ENCODE measurements around the gene NFASC. TPM values are rescaled to one million over a fixed set of nuclear protein-coding genes. Genes with fewer than 3 reads are reported as not detected.

NFASC gene
- total and polyA plus RNA-seq, 2 donors (not counting 3 experiments of a cell fraction or from before 2014, with no cell fraction given) = not detected

- Histone ChIP-seq H3K27me3 (ENCODE audit: control insufficient read depth in 2 of 2, insufficient read depth in 2 of 2, low read length in 2 of 2) (peaks cover 0 to 2% of the 10 kb centered on the region in 2 experiments), H3K9me3 (replicated peaks; ENCODE audit: control insufficient read depth, insufficient read depth, low read length) (no peaks in the 10 kb centered on the region), H3K27ac (ENCODE audit: insufficient read depth, low read depth, low read length) (peak overlapping the region; percentile 4), H3K36me3 (ENCODE audit: control insufficient read depth in 2 of 2, extremely low read depth in 1 of 2, insufficient read depth in 2 of 2, low read length in 2 of 2) (no peaks in the 10 kb centered on the region), H3K79me2 (ENCODE audit: control insufficient read depth, insufficient read depth, low read length) (no peaks in the 10 kb centered on the region), H2AFZ (ENCODE audit: low read depth, low read length) (no peak overlapping the region), H3K4me3 (replicated peaks in 1 of 3; ENCODE audit: insufficient read depth in 1 of 3, low read depth in 1 of 3, low read length in 3 of 3) (no peak overlapping the region), H3K9me1 (replicated peaks; ENCODE audit: control insufficient read depth, extremely low read depth, insufficient read depth, low read length) (no peaks in the 10 kb centered on the region), H3K4me1 (ENCODE audit: control insufficient read depth, extremely low read depth, insufficient read depth, low read length) (peaks cover 14% of the 10 kb centered on the region), H3K9ac (replicated peaks; ENCODE audit: extremely low read depth, insufficient read depth, low read length) (no peak overlapping the region), H4K20me1 (replicated peaks; ENCODE audit: control insufficient read depth, extremely low read depth, insufficient read depth, low read length) (no peaks in the 10 kb centered on the region), H3K4me2 (ENCODE audit: insufficient read depth, low read length) (no peak overlapping the region)
- peak; percentile 79 for FAIRE-seq
- TF ChIP-seq EZH2 (IDR thresholded peaks at IDR 0.05; ENCODE audit: borderline replicate concordance, low read depth, low read length, severe bottlenecking) (no peak), GATA2 (IDR thresholded peaks at IDR 0.05; ENCODE audit: insufficient read depth, insufficient read length, low read depth, low read length) (peak; percentile 64), JUN (IDR thresholded peaks at IDR 0.05; ENCODE audit: borderline replicate concordance, insufficient read depth, insufficient read length, low read depth) (peak; percentile 55), POLR2A (IDR thresholded peaks at IDR 0.05; ENCODE audit: low read depth, low read length) (no peak), FOS (IDR thresholded peaks at IDR 0.05; ENCODE audit: borderline replicate concordance, insufficient read depth, low read length) (peak; percentile 92), POLR2AphosphoS5 (IDR thresholded peaks at IDR 0.05; ENCODE audit: insufficient read depth, low read depth, low read length) (no peak), CTCF (IDR thresholded peaks at IDR 0.05; ENCODE audit: extremely low read depth in 1 of 2, insufficient read depth in 1 of 2, low read depth in 1 of 2, low read length in 2 of 2) (no peak), MYC (IDR thresholded peaks at IDR 0.05; ENCODE audit: low read depth, low read length) (no peak)
- TF ChIP-seq, protein P1, sequence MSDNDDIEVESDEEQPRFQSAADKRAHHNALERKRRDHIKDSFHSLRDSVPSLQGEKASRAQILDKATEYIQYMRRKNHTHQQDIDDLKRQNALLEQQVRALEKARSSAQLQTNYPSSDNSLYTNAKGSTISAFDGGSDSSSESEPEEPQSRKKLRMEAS (IDR thresholded peaks at IDR 0.05; ENCODE audit: insufficient read depth, insufficient read length) = no peak
- dilution Hi-C loops (cut with MboI; ENCODE audit: extremely low pct_ligation_motif_present, low sequenced_read_pairs) (no loop called here), intact Hi-C loops (cut with micrococcal nuclease) (no loop called here)
- no TSS peak for BruUV-seq (replicated peaks)
- ChIA-PET POLR2A (no interaction called here), CTCF (interaction anchor here (0.7 to 3.1 kb wide), 7 partner anchors 13 to 284 kb away, joined by 3 to 52 read pairs (median 4); no protein-coding TSS in a partner anchor)
- DNase-seq (ENCODE audit: low read depth, low spot score) = peak; percentile 73
Measured at GRCh38 chr1:204971517-204972336, 101.1 kb downstream of the NFASC start.
